Measurements from ENCODE around the gene LARP4B. TPM values are rescaled to one million over a fixed set of nuclear protein-coding genes. Genes with fewer than 3 reads are reported as not detected.

Gene LARP4B
- total and polyA plus RNA-seq, 7 experiments from 2014 or later: 31.9 to 114 (median 93.5) TPM

GRCh38 chr10:923844-924523 is 7.5 kb downstream of the LARP4B start:
- Histone ChIP-seq H3K27me3 (ENCODE audit: control insufficient read depth in 2 of 2, insufficient read depth in 2 of 2, low read length in 2 of 2) (no peaks in the 10 kb centered on the region), H3K4me3 (ENCODE audit: low read length) (no peak overlapping the region), H3K36me3 (ENCODE audit: control insufficient read depth in 2 of 3, insufficient read depth in 3 of 3, low read length in 3 of 3) (peaks cover 0 to 7% (median 0%) of the 10 kb centered on the region in 3 experiments), H3K4me1 (ENCODE audit: control insufficient read depth in 2 of 2, insufficient read depth in 2 of 2, low read length in 2 of 2) (peaks cover 15 to 17% of the 10 kb centered on the region in 2 donors), H3K27ac (ENCODE audit: low read depth, low read length) (peak overlapping the region; percentile 8), H3K9me3 (ENCODE audit: control insufficient read depth in 2 of 3, low read length in 3 of 3) (no peaks in the 10 kb centered on the region)
- DNase-seq: no peak
- peaks cover 0 to 22% (median 10%) of the 10 kb centered on the region in 5 donors for H3K36me3 Mint-ChIP-seq
- peak overlapping the region in 7 of 10 donors; percentile 1 to 53 (median 31) for H3K4me3 Mint-ChIP-seq
- POLR2A ChIA-PET: no interaction called here
- H3K27ac Mint-ChIP-seq: peak overlapping the region in 6 of 9 donors; percentile 3 to 80 (median 42)
- intact Hi-C loops (cut with micrococcal nuclease): no loop called here
- H3K27me3 Mint-ChIP-seq: no peaks in the 10 kb centered on the region
- no peaks in the 10 kb centered on the region for H3K9me3 Mint-ChIP-seq
- peaks cover 38 to 82% (median 70%) of the 10 kb centered on the region in 7 donors for H3K4me1 Mint-ChIP-seq
- CTCF ChIA-PET: no interaction called here
- ATAC-seq: no peak

GRCh38 chr10:921471-922414 is 9.8 kb downstream of the LARP4B start:
- peak; percentile 37 for ATAC-seq
- ChIA-PET CTCF (no interaction called here), POLR2A (no interaction called here)
- Mint-ChIP-seq H3K27me3 (no peaks in the 10 kb centered on the region), H3K27ac (peak overlapping the region in 3 of 9 donors; percentile 9 to 59 (median 12)), H3K4me1 (peaks cover 30 to 74% (median 59%) of the 10 kb centered on the region in 7 donors), H3K36me3 (peaks cover 0 to 22% (median 12%) of the 10 kb centered on the region in 5 donors), H3K9me3 (no peaks in the 10 kb centered on the region), H3K4me3 (no peak overlapping the region)
- H3K9me3 ChIP-seq (ENCODE audit: control insufficient read depth in 2 of 3, low read length in 3 of 3): no peaks in the 10 kb centered on the region
- intact Hi-C loops (cut with micrococcal nuclease): no loop called here
- H3K27me3 ChIP-seq (ENCODE audit: control insufficient read depth in 2 of 2, insufficient read depth in 2 of 2, low read length in 2 of 2): no peaks in the 10 kb centered on the region
- no peak for DNase-seq
- H3K36me3 ChIP-seq (ENCODE audit: control insufficient read depth in 2 of 3, insufficient read depth in 3 of 3, low read length in 3 of 3): peaks cover 0 to 7% (median 0%) of the 10 kb centered on the region in 3 experiments
- peaks cover 11 to 15% of the 10 kb centered on the region in 2 donors for H3K4me1 ChIP-seq (ENCODE audit: control insufficient read depth in 2 of 2, insufficient read depth in 2 of 2, low read length in 2 of 2)
- no peak overlapping the region for H3K27ac ChIP-seq (ENCODE audit: low read depth, low read length)
- no peak overlapping the region for H3K4me3 ChIP-seq (ENCODE audit: low read length)

- H3K4me1 Mint-ChIP-seq: peaks cover 22 to 64% (median 50%) of the 10 kb centered on the region in 7 donors
- ATAC-seq (no peak), DNase-seq (no peak)
- no peaks in the 10 kb centered on the region for H3K27me3 Mint-ChIP-seq
- H3K9me3 Mint-ChIP-seq: no peaks in the 10 kb centered on the region
- POLR2A ChIA-PET: interaction anchor here (0.6 kb wide), 1 partner anchor 11 kb away, joined by 4 read pairs; no protein-coding TSS in a partner anchor
- no peaks in the 10 kb centered on the region for H3K27me3 ChIP-seq (ENCODE audit: control insufficient read depth in 2 of 2, insufficient read depth in 2 of 2, low read length in 2 of 2)
- H3K4me3 ChIP-seq (ENCODE audit: low read length): no peak overlapping the region
- peaks cover 7 to 8% of the 10 kb centered on the region in 2 donors for H3K4me1 ChIP-seq (ENCODE audit: control insufficient read depth in 2 of 2, insufficient read depth in 2 of 2, low read length in 2 of 2)
- no peak overlapping the region for H3K27ac Mint-ChIP-seq
- H3K36me3 ChIP-seq (ENCODE audit: control insufficient read depth in 2 of 3, insufficient read depth in 3 of 3, low read length in 3 of 3): peaks cover 0 to 3% (median 0%) of the 10 kb centered on the region in 3 experiments
- H3K9me3 ChIP-seq (ENCODE audit: control insufficient read depth in 2 of 3, low read length in 3 of 3): no peaks in the 10 kb centered on the region
- no peak overlapping the region for H3K27ac ChIP-seq (ENCODE audit: low read depth, low read length)
- H3K36me3 Mint-ChIP-seq: peaks cover 0 to 17% (median 8%) of the 10 kb centered on the region in 5 donors
- CTCF ChIA-PET: no interaction called here
- intact Hi-C loops (cut with micrococcal nuclease): no loop called here
- H3K4me3 Mint-ChIP-seq: no peak overlapping the region
Observed at GRCh38 chr10:920450-920849, 11.1 kb downstream of the LARP4B start.

- intact Hi-C loops (cut with micrococcal nuclease): no loop called here
- Histone ChIP-seq H3K27me3 (ENCODE audit: control insufficient read depth in 2 of 2, insufficient read depth in 2 of 2, low read length in 2 of 2) (no peaks in the 10 kb centered on the region), H3K4me1 (ENCODE audit: control insufficient read depth in 2 of 2, insufficient read depth in 2 of 2, low read length in 2 of 2) (peaks cover 0 to under 1% of the 10 kb centered on the region in 2 donors), H3K9me3 (ENCODE audit: control insufficient read depth in 2 of 3, low read length in 3 of 3) (no peaks in the 10 kb centered on the region), H3K27ac (ENCODE audit: low read depth, low read length) (no peak overlapping the region), H3K4me3 (ENCODE audit: low read length) (no peak overlapping the region), H3K36me3 (ENCODE audit: control insufficient read depth in 2 of 3, insufficient read depth in 3 of 3, low read length in 3 of 3) (peaks cover 0 to 3% (median 0%) of the 10 kb centered on the region in 3 experiments)
- no peaks in the 10 kb centered on the region for H3K27me3 Mint-ChIP-seq
- peaks cover 0 to 14% (median 6%) of the 10 kb centered on the region in 5 donors for H3K36me3 Mint-ChIP-seq
- CTCF ChIA-PET: no interaction called here
- POLR2A ChIA-PET: no interaction called here
- no peak for DNase-seq
- no peak for ATAC-seq
- H3K4me1 Mint-ChIP-seq: peaks cover 14 to 54% (median 40%) of the 10 kb centered on the region in 7 donors
- no peaks in the 10 kb centered on the region for H3K9me3 Mint-ChIP-seq
- peak overlapping the region in 1 of 10 donors; percentile 19 for H3K4me3 Mint-ChIP-seq
- H3K27ac Mint-ChIP-seq: peak overlapping the region in 2 of 9 donors; percentile 12 to 14
Observed at GRCh38 chr10:919481-919880, 12.0 kb downstream of the LARP4B start.

DNA sequence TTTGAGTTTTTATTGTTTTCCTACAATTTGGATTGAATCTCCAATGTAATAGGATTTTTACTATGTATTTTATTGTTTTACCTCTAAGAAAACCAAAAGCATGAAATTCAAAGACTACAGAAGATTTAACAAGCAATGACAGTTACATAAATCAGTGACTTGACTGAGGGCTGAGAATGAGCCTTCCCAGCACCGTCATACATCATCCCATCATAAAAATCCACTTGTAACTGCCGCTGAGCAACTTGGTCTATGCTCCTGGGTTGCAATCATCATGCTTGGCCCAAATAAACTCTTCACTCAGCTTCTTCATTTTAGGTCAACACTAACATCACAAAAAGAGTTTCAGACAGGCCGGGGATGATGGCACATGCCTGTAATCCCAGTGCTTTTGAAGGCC is 13.5 kb downstream of the LARP4B start:
- CTCF ChIA-PET: no interaction called here
- peaks cover 12 to 51% (median 35%) of the 10 kb centered on the region in 7 donors for H3K4me1 Mint-ChIP-seq
- no peak overlapping the region for H3K27ac ChIP-seq (ENCODE audit: low read depth, low read length)

GRCh38 chr10:917416-917720 is 14.1 kb downstream of the LARP4B start:
- Mint-ChIP-seq H3K36me3 (peaks cover 0 to 12% (median 4%) of the 10 kb centered on the region in 5 donors), H3K4me1 (peaks cover 12 to 50% (median 37%) of the 10 kb centered on the region in 7 donors), H3K4me3 (no peak overlapping the region), H3K27ac (no peak overlapping the region), H3K27me3 (no peaks in the 10 kb centered on the region), H3K9me3 (no peaks in the 10 kb centered on the region)
- no peak for DNase-seq
- H3K27me3 ChIP-seq (ENCODE audit: control insufficient read depth in 2 of 2, insufficient read depth in 2 of 2, low read length in 2 of 2): no peaks in the 10 kb centered on the region
- ChIA-PET CTCF (no interaction called here), POLR2A (no interaction called here)
- no peaks in the 10 kb centered on the region for H3K9me3 ChIP-seq (ENCODE audit: control insufficient read depth in 2 of 3, low read length in 3 of 3)
- no peak overlapping the region for H3K27ac ChIP-seq (ENCODE audit: low read depth, low read length)
- no peak for ATAC-seq
- H3K36me3 ChIP-seq (ENCODE audit: control insufficient read depth in 2 of 3, insufficient read depth in 3 of 3, low read length in 3 of 3): peaks cover 0 to 3% (median 2%) of the 10 kb centered on the region in 3 experiments
- intact Hi-C loops (cut with micrococcal nuclease): no loop called here
- no peaks in the 10 kb centered on the region for H3K4me1 ChIP-seq (ENCODE audit: control insufficient read depth in 2 of 2, insufficient read depth in 2 of 2, low read length in 2 of 2)
- H3K4me3 ChIP-seq (ENCODE audit: low read length): no peak overlapping the region

More for the DNA sequence above, 13.5 kb downstream of the LARP4B start:
- H3K9me3 ChIP-seq (ENCODE audit: control insufficient read depth in 2 of 3, low read length in 3 of 3): no peaks in the 10 kb centered on the region
- Mint-ChIP-seq H3K9me3 (no peaks in the 10 kb centered on the region), H3K27me3 (no peaks in the 10 kb centered on the region), H3K36me3 (peaks cover 0 to 11% (median 4%) of the 10 kb centered on the region in 5 donors), H3K4me3 (peak overlapping the region in 1 of 10 donors; percentile 31), H3K27ac (peak overlapping the region in 1 of 9 donors; percentile 59)
- no peaks in the 10 kb centered on the region for H3K27me3 ChIP-seq (ENCODE audit: control insufficient read depth in 2 of 2, insufficient read depth in 2 of 2, low read length in 2 of 2)
- POLR2A ChIA-PET: no interaction called here
- DNase-seq: no peak
- intact Hi-C loops (cut with micrococcal nuclease): no loop called here
- H3K36me3 ChIP-seq (ENCODE audit: control insufficient read depth in 2 of 3, insufficient read depth in 3 of 3, low read length in 3 of 3): peaks cover 0 to 3% (median 0%) of the 10 kb centered on the region in 3 experiments
- ATAC-seq: no peak
- H3K4me3 ChIP-seq (ENCODE audit: low read length): no peak overlapping the region
- H3K4me1 ChIP-seq (ENCODE audit: control insufficient read depth in 2 of 2, insufficient read depth in 2 of 2, low read length in 2 of 2): no peaks in the 10 kb centered on the region
